CD4-positive, alpha-beta T cell treated with Interleukin-6 at 100 ng/mL for 8 hours (primary cell): ENCODE data around the gene NPEPPS.
"Not testable (repeated sequence)": the region's sequence is repeated elsewhere in the genome, so short reads cannot be mapped to it uniquely, and the experiment has no call there.

Experiments
- DNase-seq: peaks from one replicate; pipeline ENCODE4 v3.0.0-alpha.2; 2020; ENCODE audit warnings: mixed read lengths, low spot score

NPEPPS gene, protein sequence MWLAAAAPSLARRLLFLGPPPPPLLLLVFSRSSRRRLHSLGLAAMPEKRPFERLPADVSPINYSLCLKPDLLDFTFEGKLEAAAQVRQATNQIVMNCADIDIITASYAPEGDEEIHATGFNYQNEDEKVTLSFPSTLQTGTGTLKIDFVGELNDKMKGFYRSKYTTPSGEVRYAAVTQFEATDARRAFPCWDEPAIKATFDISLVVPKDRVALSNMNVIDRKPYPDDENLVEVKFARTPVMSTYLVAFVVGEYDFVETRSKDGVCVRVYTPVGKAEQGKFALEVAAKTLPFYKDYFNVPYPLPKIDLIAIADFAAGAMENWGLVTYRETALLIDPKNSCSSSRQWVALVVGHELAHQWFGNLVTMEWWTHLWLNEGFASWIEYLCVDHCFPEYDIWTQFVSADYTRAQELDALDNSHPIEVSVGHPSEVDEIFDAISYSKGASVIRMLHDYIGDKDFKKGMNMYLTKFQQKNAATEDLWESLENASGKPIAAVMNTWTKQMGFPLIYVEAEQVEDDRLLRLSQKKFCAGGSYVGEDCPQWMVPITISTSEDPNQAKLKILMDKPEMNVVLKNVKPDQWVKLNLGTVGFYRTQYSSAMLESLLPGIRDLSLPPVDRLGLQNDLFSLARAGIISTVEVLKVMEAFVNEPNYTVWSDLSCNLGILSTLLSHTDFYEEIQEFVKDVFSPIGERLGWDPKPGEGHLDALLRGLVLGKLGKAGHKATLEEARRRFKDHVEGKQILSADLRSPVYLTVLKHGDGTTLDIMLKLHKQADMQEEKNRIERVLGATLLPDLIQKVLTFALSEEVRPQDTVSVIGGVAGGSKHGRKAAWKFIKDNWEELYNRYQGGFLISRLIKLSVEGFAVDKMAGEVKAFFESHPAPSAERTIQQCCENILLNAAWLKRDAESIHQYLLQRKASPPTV

DNA sequence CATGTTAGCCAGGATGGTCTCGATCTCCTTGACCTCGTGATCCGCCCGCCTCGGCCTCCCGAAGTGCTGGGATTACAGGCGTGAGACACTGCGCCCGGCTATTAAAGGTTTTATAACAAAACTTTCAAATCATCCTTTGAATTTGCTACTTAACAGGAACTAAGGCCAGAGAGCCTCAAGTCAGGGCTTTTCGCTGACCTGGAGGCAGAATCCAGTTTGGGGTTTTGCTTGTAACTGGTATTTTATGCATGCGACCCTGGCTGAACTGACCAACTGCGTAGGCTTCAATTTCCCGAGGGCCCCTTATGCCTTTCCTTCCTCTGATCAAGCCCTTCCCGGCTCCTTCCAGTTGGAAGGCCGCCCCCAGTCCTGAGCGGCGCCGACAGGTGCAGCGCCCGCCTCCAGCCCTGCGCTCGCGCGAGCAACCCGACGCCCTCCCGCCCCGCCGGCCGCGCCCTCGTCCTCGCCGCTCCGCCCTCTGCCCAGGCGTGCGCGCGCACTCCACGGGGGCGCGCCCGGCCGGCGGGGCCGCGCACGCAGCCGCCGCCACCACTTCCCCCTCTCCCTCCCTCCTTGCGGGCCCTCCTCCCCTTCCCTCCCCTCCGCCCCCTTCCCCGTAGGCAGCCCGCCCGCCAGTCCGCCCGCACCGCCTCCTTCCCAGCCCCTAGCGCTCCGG is at the start of gene NPEPPS:
NPEPPS (plus strand) TSS at position 552 of the 676 bp plus-strand sequence. CDS start 193 bp downstream, outside the sequence.
- DNase-seq: peak; percentile 92

GRCh38 chr17:47491841-47492212 is 39.1 kb upstream of the NPEPPS start:
- not testable (repeated sequence) for DNase-seq

GRCh38 chr17:47499074-47499473 is 31.8 kb upstream of the NPEPPS start:
- not testable (repeated sequence) for DNase-seq

- not testable (repeated sequence) for DNase-seq
Measured at GRCh38 chr17:47499494-47499893, 31.4 kb upstream of the NPEPPS start.

GRCh38 chr17:47500620-47501019 is 30.3 kb upstream of the NPEPPS start:
- DNase-seq: not testable (repeated sequence)

DNA sequence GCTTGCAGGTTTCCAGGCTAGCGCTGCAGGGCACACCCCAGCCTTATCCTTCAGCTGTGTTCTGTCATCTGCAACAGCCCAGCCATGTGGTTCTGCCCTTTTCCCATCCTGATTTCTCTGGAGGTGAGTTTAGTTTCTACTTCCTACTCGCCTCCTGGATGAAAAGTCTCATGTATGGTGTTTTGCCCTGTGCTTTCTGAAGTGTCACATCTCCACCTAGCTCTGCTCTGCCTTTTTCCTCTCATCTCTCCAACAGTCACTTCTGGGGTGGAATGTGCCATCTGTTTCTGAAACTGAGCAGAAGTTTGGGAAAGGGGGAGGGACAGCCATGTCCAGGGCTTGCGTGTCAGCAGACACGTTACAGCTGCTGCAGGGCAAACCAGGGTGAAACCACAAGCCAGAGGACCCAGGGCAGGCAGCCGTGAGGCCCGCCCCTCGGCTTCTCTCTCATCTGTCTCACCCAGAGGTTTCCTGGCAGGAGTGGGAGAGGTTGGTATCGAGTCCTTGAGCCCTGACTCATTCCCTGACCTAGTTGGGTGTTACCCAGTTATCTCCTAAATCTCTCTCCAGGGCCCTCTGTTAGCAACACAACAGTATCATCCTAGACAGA is 28.7 kb upstream of the NPEPPS start:
- not testable (repeated sequence) for DNase-seq

DNA sequence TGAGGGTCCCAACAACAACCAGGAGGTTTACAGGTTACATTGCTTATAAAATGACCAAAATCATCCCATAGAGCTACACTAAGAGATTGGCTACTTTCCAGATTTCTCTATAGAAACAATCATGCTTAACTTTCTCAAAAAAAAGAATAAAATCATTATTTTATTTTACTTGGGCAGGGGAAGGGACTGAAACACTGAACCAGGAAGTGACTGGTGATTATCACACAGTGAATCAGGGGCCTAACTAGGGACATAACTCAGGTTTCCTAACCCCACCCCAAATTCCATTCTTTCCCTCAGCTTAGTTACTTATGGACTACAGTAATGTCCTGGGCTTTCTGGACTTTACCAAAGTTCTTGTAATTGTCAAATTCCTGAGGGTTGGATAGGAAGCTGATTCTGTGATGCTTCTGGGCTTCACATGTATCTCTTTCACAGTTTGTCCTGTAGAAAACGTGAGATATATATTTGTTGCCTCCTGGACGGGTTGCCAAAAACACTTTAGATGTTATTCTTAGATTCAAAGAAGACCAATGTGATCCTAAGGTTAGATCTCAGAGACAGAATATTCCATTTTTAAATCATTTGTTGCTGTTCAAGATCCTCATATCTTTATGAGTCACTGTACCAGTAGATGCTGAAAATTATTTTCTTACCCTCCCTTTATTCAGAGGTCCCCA is 28.0 kb upstream of the NPEPPS start:
- not testable (repeated sequence) for DNase-seq

- DNase-seq: not testable (repeated sequence)
Measured at GRCh38 chr17:47511701-47512146, 19.2 kb upstream of the NPEPPS start.

DNA sequence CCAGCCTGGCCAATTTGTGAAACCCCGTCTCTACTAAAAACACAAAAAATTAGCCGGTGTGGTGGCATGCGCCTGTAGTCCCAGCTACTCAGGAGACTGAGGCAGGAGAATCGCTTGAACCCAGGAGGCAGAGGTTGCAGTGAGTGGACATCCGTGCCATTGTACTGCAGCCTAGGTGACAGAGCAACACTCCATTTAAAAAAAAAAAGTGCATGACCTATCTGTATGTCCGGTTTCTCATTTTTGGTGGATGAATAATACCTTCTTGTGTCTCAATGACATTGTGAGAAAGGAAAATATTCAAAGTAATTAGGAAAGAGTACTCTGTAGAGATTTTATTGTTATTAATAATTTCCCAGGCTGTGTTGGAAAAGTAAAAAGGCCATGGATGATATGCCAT is 17.6 kb upstream of the NPEPPS start:
- DNase-seq: not testable (repeated sequence)

DNA sequence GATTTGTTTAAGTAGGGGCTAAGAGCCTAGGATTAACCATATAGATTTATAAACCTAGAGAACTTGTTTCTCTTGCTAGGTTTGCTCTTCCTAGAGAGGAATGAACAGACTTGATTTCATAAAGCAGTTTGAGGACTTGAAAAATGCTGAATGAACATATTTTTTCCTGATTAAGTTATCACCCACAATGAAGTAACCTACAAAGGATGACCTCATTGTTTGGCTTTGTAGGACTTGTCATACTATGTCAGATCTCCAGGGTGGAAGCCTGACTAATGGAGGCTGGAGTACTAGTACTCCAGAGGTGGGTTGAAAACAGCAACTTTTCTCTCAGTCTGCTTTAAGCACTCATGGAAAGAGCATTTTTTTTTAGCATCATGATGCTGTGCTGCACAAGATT is 12.0 kb upstream of the NPEPPS start:
- DNase-seq: not testable (repeated sequence)

GRCh38 chr17:47519365-47519764 is 11.5 kb upstream of the NPEPPS start:
- DNase-seq: not testable (repeated sequence)

DNA sequence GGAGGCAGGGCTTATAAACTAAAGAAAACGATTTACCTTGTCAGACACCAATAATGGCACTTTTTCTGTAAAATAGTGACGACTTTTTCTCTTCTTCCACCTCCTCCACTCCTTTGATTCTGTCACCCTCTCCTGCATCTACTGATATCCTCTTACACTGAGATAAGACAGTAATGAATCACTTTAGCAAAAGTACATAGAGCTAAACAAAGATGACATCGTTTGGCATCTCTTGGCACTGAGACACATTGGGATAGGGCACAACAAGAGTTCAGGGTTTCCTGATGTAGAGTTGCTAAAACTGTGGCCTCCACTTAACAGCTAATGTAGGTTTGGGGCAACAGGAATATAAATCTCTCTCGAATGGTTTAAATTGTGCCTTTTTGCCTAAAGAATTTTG is 10.6 kb upstream of the NPEPPS start:
- not testable (repeated sequence) for DNase-seq

DNA sequence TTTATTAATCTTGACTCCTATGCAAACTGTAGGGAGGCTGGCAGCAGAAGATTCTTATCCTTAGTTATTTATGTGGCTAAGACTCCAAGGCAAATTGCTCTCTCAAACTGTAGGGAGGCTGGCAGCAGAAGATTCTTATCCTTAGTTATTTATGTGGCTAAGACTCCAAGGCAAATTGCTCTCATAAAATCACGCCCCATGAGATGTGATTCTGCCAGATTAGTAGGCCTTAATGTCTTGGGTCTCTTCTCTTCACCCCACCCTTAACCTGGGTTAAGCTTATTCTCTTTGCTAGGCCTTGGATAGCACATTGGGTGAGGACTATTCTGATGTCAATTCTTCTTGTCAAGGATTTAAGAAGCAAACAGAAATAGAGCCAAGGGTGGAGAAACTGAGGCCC is 9.5 kb upstream of the NPEPPS start:
- not testable (repeated sequence) for DNase-seq

GRCh38 chr17:47522341-47522740 is 8.6 kb upstream of the NPEPPS start:
- DNase-seq: not testable (repeated sequence)

GRCh38 chr17:47531233-47531820 is 419 bp downstream of the NPEPPS start:
- DNase-seq: not testable (repeated sequence)

DNA sequence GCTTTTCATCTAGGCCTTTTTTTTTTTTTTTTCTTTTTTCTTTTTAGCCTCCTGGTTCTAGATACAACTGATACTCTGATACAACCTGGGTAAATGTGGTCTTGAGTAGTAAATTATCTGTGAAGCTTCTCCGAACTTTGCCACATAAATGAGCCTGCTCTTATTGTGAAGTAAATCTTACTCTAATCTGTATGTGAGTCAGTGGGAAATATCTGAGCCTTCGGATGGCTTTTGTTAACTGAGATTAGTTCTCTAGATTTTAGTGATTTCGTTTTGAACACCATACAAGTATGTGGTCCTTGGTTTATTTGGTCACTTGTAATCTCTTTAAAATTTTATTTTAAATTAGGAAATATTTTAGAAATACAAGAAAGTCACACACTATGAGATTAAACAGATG is 8.2 kb downstream of the NPEPPS start:
- not testable (repeated sequence) for DNase-seq

GRCh38 chr17:47541676-47542075 is 10.8 kb downstream of the NPEPPS start:
- not testable (repeated sequence) for DNase-seq

GRCh38 chr17:47544327-47544726 is 13.4 kb downstream of the NPEPPS start:
- DNase-seq: not testable (repeated sequence)

- DNase-seq: not testable (repeated sequence)
Measured at GRCh38 chr17:47554733-47555132, 23.8 kb downstream of the NPEPPS start.

- not testable (repeated sequence) for DNase-seq
Measured at GRCh38 chr17:47556108-47556507, 25.2 kb downstream of the NPEPPS start.
